A673 (cell line): ENCODE results near the gene DPYD. TPM values are rescaled to one million over a fixed set of nuclear protein-coding genes. Genes with fewer than 3 reads are reported as not detected.

Experiments
- BruUV-seq: library from RNA; stranded (reverse); fragments of 400-500 nt; replicated peaks from 2 replicates; lab custom pipeline; 2021; lab: Mats Ljungman, UMichigan
- CTCF ChIA-PET: fragments of 300-600 bp; sonication (Branson Sonifier 250); formaldehyde crosslinking; loops from one replicate; lab custom pipeline; 2022; ENCODE audit warnings: antibody characterized with exemption; lab: Charles Lee
- POLR2A ChIA-PET: fragments of 300-600 bp; sonication (Branson Sonifier 250); formaldehyde crosslinking; loops from one replicate; lab custom pipeline; 2022; ENCODE audit warnings: antibody characterized with exemption; ENCODE audit not compliant: low non-redundant PET; lab: Charles Lee
- DNase-seq: peaks from one replicate; pipeline ENCODE4 v3.0.0-alpha.2; 2015; ENCODE audit warnings: low spot score
- H3K27ac ChIP-seq: fragments of 200-600 bp; sonication (generic); 2 replicates; pipeline ENCODE4 v1.5.1; 2016; ENCODE audit warnings: mixed run types, low read depth, mild to moderate bottlenecking, mixed read lengths, antibody characterized with exemption, low read length; ENCODE audit not compliant: poor library complexity, severe bottlenecking
- H3K27me3 ChIP-seq: fragments of 200-600 bp; sonication (generic); replicated peaks from 2 replicates; pipeline ENCODE4 v1.6.1; 2017; ENCODE audit warnings: mixed run types, low read depth, mild to moderate bottlenecking, mixed read lengths, antibody characterized with exemption, low read length; ENCODE audit not compliant: insufficient read depth, poor library complexity
- H3K36me3 ChIP-seq: fragments of 200-600 bp; sonication (generic); 2 replicates; pipeline ENCODE4 v1.6.1; 2016; ENCODE audit warnings: mixed run types, mild to moderate bottlenecking, mixed read lengths, antibody characterized with exemption, low read length; ENCODE audit not compliant: insufficient read depth, poor library complexity, severe bottlenecking
- H3K4me1 ChIP-seq: fragments of 200-600 bp; sonication (generic); 2 replicates; pipeline ENCODE4 v1.6.1; 2017; ENCODE audit warnings: mixed run types, mild to moderate bottlenecking, mixed read lengths, antibody characterized with exemption, low read length; ENCODE audit not compliant: insufficient read depth, poor library complexity, severe bottlenecking
- H3K4me3 ChIP-seq: fragments of 200-600 bp; sonication (generic); 2 replicates; pipeline ENCODE4 v1.5.1; 2016; ENCODE audit warnings: low read depth, mixed run types, mild to moderate bottlenecking, mixed read lengths, low read length; ENCODE audit not compliant: poor library complexity, severe bottlenecking
- H3K9me3 ChIP-seq: fragments of 200-600 bp; sonication (generic); 2 replicates; pipeline ENCODE4 v1.6.1; 2016; ENCODE audit warnings: mixed run types, low read depth, mild to moderate bottlenecking, mixed read lengths, antibody characterized with exemption, low read length; ENCODE audit not compliant: poor library complexity, severe bottlenecking
- CTCF ChIP-seq: fragments of 300-800, 200-600 bp; sonication (generic); conservative IDR thresholded peaks from 2 replicates; pipeline ENCODE4 v1.5.1; 2017; ENCODE audit warnings: low read depth, mild to moderate bottlenecking, antibody characterized with exemption, low read length, moderate library complexity, mixed read lengths
- EZH2 ChIP-seq: fragments of 200-600 bp; sonication (generic); IDR thresholded peaks from 2 replicates; pipeline ENCODE4 v1.6.1; 2017; ENCODE audit warnings: borderline replicate concordance, low read depth, mild to moderate bottlenecking, mixed read lengths, antibody characterized with exemption, low read length; ENCODE audit not compliant: poor library complexity, severe bottlenecking
- intact Hi-C: fragments of 100-400 bp; cut with micrococcal nuclease; formaldehyde crosslinking; loops from one replicate; pipeline ENCODE4 v1.10.0; 2022; ENCODE audit not compliant: unreplicated experiment
- total RNA-seq: library from RNA; stranded (reverse); gene quantifications from 2 replicates; pipeline ENCODE4 v1.2.3, GENCODE V29; 2021

The DPYD gene
- total RNA-seq, 1 experiment from 2014 or later: 13.4 TPM

- Histone ChIP-seq H3K36me3 (no peaks in the 10 kb centered on the region), H3K9me3 (peaks cover 5% of the 10 kb centered on the region), H3K4me1 (no peaks in the 10 kb centered on the region), H3K27me3 (no peaks in the 10 kb centered on the region), H3K27ac (no peak overlapping the region), H3K4me3 (no peak overlapping the region)
- POLR2A ChIA-PET: no interaction called here
- CTCF ChIA-PET: no interaction called here
- no peak for DNase-seq
- intact Hi-C loops: loop anchor here (10.0 kb wide), 1 partner anchor 808 kb away; no protein-coding TSS in a partner anchor
- no TSS peak for BruUV-seq
- no peak for TF ChIP-seq EZH2
- no peak for TF ChIP-seq CTCF
Observed at GRCh38 chr1:97042551-97042950, 878.3 kb downstream of the DPYD start.

GRCh38 chr1:97041026-97041425, 879.8 kb downstream of the DPYD start:
- BruUV-seq: no TSS peak
- H3K4me1 ChIP-seq: no peaks in the 10 kb centered on the region
- ChIA-PET CTCF (no interaction called here), POLR2A (no interaction called here)
- no peaks in the 10 kb centered on the region for H3K27me3 ChIP-seq
- no peaks in the 10 kb centered on the region for H3K36me3 ChIP-seq
- H3K4me3 ChIP-seq: no peak overlapping the region
- H3K9me3 ChIP-seq: peaks cover 5% of the 10 kb centered on the region
- intact Hi-C loops: loop anchor here (10.0 kb wide), 1 partner anchor 806 kb away; no protein-coding TSS in a partner anchor
- TF ChIP-seq CTCF (no peak), EZH2 (no peak)
- no peak for DNase-seq
- no peak overlapping the region for H3K27ac ChIP-seq

- CTCF ChIA-PET: no interaction called here
- DNase-seq: no peak
- POLR2A ChIA-PET: no interaction called here
Observed at GRCh38 chr1:97038410-97038809, 882.4 kb downstream of the DPYD start.

More at GRCh38 chr1:97038410-97038809, 882.4 kb downstream of the DPYD start:
- Histone ChIP-seq H3K4me3 (no peak overlapping the region), H3K27me3 (no peaks in the 10 kb centered on the region), H3K36me3 (no peaks in the 10 kb centered on the region), H3K4me1 (peaks cover 9% of the 10 kb centered on the region), H3K9me3 (peaks cover 5% of the 10 kb centered on the region), H3K27ac (no peak overlapping the region)
- no TSS peak for BruUV-seq
- intact Hi-C loops: no loop called here
- no peak for TF ChIP-seq EZH2
- TF ChIP-seq CTCF: no peak
